DLD1 (cell line): ENCODE data around the gene MSI2.

Experiments used
- in situ Hi-C: cut with HindIII; loops from 2 replicates; pipeline ENCODE4 v1.10.0; 2017; ENCODE audit warnings: low sequenced_read_pairs

MSI2 gene

GRCh38 chr17:57645950-57646665 lies 389.8 kb downstream of the MSI2 start:
- in situ Hi-C loops = no loop called here

GRCh38 chr17:57648720-57649119 lies 392.4 kb downstream of the MSI2 start:
- in situ Hi-C loops = no loop called here

- in situ Hi-C loops = no loop called here
These were observed 392.9 kb downstream of the MSI2 start for GRCh38 chr17:57649191-57649590.

- in situ Hi-C loops = no loop called here
These were observed 393.6 kb downstream of the MSI2 start for GRCh38 chr17:57649731-57650484.

- in situ Hi-C loops = no loop called here
These were observed 394.2 kb downstream of the MSI2 start for GRCh38 chr17:57650548-57650947.

- in situ Hi-C loops = no loop called here
These were observed 395.1 kb downstream of the MSI2 start for GRCh38 chr17:57651451-57651850.

- in situ Hi-C loops = no loop called here
These were observed 395.7 kb downstream of the MSI2 start for GRCh38 chr17:57651996-57652395.

GRCh38 chr17:57652811-57653210 lies 396.5 kb downstream of the MSI2 start:
- in situ Hi-C loops = no loop called here

GRCh38 chr17:57653279-57653678 lies 397.0 kb downstream of the MSI2 start:
- in situ Hi-C loops = no loop called here

GRCh38 chr17:57654040-57654775 lies 397.9 kb downstream of the MSI2 start:
- in situ Hi-C loops = no loop called here

GRCh38 chr17:57655553-57655952 lies 399.2 kb downstream of the MSI2 start:
- in situ Hi-C loops = no loop called here

GRCh38 chr17:57657211-57657610 lies 400.9 kb downstream of the MSI2 start:
- in situ Hi-C loops = no loop called here

GRCh38 chr17:57662041-57662440 lies 405.7 kb downstream of the MSI2 start:
- in situ Hi-C loops = no loop called here

- in situ Hi-C loops = no loop called here
These were observed 406.5 kb downstream of the MSI2 start for GRCh38 chr17:57662644-57663308.

- in situ Hi-C loops = no loop called here
These were observed 407.2 kb downstream of the MSI2 start for GRCh38 chr17:57663326-57664070.

- in situ Hi-C loops = no loop called here
These were observed 408.8 kb downstream of the MSI2 start for GRCh38 chr17:57665128-57665527.

- in situ Hi-C loops = no loop called here
These were observed 409.4 kb downstream of the MSI2 start for GRCh38 chr17:57665696-57666095.

GRCh38 chr17:57666201-57666870 lies 410.0 kb downstream of the MSI2 start:
- in situ Hi-C loops = no loop called here

GRCh38 chr17:57666946-57667345 lies 410.6 kb downstream of the MSI2 start:
- in situ Hi-C loops = no loop called here

GRCh38 chr17:57667461-57667923 lies 411.2 kb downstream of the MSI2 start:
- in situ Hi-C loops = no loop called here
